ENCODE data around the gene EXOG.

Gene EXOG

DNA sequence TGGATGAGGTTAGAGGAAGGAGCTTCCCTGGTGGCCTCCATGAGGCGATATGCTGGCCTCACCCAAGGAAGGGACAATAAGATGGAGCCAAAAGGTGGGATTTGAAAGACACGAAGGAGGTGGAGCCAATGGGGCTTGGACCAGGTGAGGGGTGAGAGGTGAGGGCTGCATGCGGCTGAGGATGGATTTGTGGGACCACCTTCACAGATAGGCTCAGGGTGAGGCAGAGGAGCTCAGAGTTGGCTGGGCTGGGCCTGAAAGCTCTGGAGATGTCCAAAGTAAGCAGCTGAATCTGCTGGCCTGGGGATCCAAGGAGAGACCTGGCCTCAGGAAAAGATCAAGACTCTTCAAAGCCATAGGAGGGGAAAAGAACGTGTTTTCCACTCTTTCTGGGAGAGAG, 49.8 kb downstream of the EXOG start:
- no peak for DNase-seq (ENCODE audit: low read depth)

DNA sequence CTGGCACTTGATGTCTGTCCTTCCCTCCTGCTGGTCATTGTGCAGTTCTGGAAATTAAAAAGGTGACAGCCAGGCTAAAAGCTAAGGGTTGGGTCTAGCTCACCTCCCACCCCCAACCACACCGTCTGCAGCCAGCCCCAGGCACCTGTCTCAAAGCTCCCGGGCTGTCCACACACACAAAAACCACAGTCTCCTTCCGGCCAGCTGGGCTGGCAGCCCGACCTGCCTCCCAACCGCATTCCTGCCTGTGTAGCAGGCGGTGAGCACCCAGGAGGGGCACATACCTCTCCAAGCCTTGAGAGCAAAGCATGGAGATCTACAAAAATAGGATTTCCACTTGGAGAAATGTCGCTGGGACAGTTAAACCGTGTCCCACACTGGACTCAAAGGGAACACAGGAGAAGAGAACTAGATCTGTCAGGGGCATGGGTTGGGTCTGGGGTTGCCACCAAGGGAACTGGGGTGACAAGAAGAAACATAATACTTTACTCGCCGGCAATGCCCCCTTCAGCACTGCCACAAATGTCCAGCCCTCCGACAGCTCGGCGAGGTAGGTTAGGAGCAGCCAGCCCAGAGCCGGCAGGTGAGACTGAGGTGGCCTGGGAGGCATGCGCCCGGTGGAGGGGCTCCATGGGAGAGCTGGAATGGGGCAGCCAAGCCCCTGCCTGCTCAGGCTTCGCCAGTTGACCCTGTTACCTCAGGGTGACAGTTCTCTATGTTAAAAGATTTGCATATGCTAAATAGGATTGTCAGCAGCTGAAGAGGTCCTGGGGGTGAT, 52.2 kb downstream of the EXOG start:
- DNase-seq (ENCODE audit: low read depth): no peak

DNA sequence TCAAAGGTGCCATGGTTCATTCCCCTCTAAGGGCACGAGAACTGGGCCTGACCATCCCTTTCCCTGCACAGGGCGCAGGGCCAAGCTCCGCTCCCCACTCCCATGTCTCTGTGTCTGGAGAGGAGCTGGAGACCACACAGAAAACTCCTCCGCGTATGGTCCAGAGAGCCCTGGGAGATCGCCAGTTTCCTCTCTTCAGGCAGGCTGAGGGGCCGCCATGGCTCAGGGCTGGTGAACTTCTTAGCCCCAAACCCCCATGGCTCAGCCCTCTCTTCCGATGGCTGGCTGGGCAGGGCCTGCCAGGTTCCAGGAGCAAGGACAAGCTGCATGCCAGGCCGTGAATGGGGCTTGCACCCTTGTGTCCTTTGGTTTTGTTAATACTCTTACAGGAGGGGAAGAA, 52.9 kb downstream of the EXOG start:
- DNase-seq (ENCODE audit: low read depth): no peak

DNA sequence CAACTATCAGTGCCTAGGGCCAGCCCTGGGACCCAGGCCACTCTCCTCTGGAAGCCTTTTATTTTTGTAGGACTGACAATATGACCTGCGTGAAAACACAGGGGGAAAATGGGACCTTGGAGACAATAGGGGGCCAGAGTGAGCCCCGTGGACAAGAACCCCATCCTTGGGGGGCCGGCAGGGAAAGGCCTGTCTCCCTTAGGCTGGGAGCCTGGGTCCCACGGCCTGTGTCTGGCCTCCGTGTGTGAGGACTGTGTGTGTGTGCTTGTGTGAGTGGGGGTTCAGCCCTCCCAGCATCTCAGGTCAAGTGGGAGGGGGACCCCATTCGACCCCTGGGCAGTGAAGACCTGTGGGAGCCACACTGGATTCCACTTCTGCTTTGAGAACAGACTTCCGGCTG, 53.3 kb downstream of the EXOG start:
- no peak for DNase-seq (ENCODE audit: low read depth)

DNA sequence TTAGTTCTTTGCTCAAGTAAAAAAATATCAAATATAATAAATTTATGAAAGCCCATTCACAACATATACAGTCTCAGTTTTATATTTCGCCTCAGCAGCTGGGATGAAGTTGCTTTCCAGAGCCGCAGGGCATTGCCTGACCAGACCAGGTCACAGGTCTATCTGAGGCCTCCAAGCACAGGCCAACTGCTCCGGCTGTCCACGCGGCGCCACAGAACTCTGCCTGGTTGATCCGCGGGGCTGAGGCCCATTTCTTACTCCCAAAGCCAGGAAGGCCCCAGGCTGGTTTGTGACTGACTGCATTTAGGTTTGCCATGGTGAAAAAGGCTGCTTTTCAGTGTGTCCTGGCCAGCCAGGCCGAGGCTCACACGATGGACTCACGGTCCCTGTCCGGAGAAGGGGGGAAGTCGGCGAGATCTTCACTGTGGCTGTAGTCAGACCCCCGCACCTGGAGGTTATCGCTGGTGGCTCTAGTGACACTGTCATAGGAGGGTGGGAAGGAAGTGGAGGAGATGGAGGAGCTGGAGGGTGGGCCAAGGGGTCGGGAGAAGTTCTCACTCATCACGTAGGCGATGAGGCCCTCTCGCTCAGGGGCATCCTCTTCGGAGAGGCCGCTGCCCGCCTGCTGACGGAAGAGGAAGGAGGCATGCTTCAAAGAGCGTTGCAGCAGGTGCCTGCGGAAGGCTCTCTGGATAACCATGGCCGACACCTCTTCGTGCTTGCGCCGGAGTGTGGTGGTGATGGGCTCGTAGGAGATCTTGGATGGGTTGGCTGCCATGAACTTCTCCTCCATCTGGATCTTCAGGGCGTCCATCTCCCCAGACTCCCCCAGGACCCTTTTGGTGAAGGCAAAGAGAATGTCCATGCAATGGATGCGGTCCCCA, 54.1 kb downstream of the EXOG start:
- DNase-seq (ENCODE audit: low read depth): no peak

DNA sequence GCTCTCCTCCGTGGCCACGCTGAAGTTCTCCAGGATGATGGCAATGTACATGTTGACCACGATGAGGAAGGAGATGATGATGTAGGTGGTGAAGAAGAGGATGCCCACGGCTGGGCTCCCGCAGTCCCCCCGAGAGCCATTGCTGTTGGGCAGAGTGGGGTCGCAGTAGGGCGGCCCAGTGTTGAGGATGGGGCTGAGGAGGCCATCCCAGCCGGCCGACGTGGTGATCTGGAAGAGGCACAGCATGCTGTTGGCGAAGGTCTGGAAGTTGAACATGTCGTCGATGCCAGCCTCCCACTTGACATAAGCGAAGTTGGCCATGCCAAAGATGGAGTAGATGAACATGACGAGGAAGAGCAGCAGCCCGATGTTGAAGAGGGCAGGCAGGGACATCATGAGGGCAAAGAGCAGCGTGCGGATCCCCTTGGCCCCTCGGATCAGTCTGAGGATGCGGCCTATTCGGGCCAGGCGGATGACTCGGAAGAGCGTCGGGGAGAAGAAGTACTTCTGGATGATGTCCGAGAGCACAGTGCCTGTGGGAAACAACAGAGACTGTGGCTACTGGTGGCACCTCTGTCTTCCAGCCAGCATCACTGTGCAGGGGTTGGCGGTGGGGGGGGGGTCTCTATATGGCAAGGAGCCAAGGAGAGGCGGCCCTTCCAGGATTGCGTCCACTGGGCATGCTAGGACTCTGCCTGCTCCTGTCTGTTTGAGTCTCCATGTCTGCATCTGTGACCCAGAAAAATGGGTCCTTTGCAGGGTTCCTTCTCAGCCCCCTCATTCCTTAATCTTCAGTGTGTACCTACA, 55.1 kb downstream of the EXOG start:
- DNase-seq (ENCODE audit: low read depth): no peak

DNA sequence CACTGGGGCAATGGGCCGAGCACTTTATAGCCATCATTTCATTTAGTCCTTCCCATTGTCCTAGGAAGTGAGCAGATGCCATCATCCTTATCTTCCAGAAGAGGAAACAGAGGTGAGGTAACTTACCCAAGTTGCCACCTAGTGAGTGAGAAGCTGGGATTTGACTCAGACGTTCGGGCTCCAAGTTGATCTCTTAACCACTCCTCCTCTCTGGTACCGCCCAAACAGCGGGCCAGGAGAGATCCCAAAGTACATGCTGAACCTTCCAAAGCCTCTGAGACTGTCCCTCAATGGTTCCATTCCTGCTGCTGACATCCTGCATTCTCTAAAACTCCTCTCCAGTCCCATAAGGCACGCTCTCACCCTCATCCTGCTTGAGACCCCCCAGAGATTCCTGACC, 56.2 kb downstream of the EXOG start:
- DNase-seq (ENCODE audit: low read depth): no peak

DNA sequence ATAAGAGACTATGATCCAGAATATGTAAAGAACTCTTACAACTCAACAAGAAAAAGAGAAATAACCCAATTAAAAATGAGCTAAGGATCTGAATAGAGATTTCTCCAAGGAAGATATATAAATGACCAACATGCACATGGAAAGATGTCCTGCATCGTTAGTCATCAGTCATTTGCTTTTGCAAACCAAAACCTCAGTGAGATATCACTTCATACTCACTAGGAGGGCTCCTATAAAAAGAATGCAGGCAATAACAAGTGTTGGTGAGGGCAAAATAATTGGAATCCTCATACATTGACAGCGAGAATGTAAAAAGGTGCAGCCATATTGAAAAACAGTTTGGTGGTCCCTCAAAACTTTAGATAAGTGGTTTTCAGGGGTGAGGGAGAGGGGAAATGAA, 56.9 kb downstream of the EXOG start:
- DNase-seq (ENCODE audit: low read depth): no peak

DNA sequence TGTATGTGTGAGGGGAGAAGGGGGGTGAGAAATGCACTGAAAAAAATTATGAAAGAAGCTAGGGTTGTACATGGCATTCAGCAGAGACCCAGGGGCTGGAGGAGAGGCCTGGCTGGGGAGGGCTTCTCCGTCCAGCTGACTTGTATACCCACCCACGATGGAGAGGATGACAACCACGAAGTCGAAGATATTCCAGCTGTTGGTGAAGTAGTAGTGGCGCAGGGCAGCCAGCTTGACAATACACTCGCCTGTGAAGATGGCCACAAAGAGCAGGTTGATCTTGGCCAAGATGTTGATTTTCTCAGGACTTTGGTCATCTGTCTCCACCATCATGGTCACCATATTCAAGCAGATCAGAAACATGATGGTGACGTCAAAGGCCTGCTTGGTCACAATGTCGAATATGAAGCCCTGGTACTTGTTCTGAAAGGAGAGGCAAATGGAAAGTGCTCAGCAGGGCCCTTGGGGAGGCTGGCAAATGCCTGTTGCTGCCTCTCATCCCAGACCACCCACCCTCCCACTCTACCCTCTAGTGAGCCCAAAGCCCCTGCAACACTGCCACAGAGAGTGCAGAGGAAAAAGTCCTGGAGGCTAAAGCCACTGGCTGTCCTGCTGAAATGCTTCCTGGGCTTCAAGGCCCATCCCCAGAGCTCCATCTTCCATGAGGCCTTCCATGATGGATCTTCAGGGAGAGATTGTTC, 58.1 kb downstream of the EXOG start:
- DNase-seq (ENCODE audit: low read depth): no peak

DNA sequence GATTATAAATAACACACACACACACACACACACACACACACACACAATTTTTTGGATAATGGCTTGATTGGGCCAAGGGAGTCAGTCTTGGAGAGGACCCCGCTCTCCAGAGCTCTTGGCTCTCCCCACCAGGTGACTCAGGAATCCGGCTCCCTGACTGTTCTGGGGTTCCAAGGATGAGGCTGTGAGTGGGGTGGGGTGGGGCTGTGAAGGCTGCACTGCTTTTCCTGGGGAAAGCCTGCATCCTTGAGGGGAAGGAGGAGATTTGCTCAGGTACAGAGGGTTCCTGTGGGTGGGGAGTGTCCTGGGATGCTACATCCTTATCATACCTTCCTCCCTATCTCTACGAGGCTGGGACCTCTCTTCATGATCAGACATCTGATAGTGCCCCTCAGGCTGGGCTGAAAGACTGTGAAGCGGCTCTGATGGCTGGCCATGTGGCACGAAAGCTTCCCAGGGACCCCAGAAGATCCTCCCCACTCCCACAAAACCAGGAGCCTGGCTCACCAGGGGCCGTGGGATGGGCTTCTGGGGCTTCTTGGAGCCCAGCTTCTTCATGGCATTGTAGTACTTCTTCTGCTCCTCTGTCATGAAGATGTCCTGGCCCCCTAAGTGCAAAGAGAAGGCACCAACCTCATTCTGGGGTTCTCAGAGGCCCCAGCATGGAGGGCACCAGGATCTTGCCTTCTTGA, 59.2 kb downstream of the EXOG start:
- no peak for DNase-seq (ENCODE audit: low read depth)

DNA sequence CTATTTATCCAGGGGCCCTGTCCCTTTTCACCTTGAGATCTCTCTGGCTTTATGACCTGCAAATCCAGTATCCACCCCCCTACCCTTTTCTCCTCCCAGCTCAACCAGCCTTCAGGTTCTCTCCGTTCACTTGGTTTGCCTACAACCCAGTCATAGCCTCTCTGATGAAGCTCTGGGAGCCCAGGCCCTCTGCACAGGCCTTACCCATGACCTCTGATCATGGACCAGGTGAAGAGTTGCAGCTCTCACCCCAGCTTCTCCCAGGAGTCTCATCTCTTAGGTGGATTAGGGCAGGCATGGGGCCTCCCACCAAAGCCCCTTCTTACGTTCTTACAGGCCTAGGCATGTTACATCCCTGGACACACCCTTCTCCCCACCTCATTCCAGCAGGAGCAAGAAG, 59.8 kb downstream of the EXOG start:
- DNase-seq (ENCODE audit: low read depth): no peak

DNA sequence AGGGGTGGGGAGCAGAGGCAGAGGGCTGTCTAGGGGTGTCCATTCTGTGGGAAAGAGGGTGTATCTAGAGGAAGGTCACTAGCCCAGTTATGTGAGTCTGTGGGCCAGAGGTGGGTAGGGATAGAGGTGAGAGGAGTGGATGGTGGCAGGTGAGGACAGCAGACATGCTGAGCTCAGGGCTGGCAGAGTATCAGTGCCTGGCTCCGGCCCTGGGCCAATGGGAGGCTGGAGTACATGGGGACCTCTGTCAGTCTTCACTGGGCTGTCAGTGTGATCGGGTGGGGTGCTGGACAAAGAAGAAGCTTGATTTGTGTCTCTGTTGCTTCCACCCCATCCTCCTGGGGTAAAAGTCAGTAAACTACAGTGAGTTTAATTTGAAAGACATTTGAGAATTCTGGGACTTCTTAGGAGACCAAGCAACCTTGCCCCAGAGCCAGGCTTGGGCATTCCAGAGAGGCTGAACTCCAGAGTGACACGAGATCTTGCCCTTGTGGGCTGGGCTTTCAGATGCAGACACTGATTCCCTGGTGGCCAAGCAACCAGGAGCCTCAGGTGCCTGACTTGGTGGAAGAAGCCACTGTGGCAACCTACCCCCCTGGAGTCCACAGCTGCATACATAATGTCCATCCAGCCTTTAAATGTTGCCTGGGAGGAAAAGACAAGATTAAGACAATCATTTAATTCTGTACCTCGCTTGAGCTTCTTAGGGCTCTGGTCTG, 60.7 kb downstream of the EXOG start:
- no peak for DNase-seq (ENCODE audit: low read depth)

DNA sequence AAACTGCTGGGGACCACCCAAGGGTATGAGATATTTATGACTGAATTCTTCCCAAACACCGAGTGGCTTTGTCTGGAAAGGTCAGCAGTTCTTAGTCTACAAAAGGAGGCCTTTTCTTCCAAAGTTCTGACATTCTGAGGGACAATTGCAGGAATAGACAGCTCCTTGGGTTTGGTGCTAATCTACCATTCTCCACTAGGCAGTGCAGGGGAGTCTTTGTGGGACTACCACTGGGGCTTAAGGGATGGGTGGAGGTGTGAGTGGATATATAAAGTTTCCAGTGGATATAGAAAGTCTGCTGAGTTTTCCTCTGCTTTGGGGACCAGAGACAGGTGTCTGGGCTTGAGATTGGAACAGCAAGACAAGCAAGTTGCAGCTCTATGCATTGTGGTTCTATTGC, 62.7 kb downstream of the EXOG start:
- DNase-seq (ENCODE audit: low read depth): no peak

DNA sequence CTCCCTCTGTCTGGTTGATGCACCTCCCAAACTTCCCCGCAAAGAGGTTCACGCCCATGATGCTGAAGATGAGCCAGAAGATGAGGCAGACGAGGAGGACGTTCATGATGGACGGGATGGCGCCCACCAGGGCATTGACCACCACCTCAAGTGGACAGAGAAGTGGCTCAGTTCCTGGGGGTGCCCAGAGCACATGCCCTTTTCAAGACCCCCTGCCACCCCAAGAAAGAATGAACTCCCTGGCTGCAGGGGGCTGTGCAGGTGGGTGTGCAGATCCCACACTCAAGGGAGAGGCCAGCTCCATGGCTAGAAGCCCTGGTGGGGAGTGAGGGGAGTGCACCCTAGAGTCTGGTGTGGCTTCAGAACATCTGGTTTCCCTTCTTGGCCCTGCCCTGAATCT, 64.1 kb downstream of the EXOG start:
- DNase-seq (ENCODE audit: low read depth): no peak

DNA sequence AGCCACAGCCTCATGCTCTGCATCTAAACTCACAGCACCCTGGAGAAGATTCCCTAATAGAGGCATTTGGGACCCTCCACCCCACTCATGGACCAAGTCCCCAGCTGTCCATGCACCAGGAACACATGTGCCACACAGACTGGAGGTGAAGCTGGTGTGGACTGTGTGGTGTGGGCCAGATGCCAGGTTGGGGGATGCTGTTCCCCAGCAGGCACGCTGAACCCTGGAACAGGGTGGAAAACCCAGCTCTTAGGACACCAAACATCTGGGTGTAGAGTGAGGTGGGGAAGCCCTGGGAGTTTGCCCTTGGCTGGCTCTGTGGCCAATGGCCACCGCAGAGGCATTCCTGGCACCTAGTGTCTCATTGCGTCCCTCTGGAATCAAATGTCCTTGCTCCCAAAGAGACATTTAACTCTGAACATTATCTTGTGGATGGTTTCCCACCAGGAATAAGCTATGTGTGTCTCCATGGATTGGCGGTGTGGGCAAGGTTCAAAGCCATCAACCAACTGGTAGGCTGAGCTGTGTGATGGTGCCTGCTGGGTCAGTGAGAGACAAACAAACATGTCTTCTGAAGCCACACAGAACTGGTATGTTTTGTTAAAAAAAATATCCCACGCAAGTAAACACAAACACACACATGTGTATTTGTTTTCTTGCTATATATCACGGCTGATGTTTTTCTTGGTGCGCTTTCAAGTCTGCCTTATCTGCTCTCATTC, 65.0 kb downstream of the EXOG start:
- no peak for DNase-seq (ENCODE audit: low read depth)

DNA sequence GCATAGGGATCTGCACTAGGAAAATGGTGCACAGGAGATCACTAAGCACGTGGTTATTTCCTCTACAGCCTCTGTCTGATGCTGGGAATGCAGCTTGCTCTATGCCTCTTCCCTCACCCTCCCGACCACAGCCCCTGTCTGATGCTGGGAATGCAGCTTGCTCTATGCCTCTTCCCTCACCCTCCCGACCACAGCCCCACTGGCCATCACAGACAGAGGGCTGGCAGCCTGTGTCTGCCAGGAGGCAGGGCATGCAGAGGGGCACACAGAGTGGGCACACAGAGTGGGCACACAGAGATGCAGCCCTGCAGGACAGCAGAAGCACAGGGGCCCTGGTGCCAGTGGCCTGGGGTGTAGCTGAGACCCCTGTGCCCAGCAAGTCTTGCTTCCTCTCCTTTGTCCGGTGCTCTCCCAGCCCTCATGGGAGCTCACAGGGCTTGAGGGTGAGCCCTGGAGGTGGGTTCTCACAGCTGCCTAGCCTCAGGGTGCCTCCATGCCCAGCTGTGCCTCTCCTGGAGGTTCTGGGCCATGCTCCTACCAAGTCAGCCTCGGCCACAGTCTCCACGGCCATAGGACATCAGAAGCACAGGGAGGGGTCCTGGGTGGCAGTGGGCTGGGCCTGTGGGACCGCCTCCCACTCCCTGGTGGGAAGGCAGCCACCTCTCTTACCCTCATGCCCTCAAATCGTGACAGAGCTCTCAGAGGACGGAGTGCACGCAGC, 65.8 kb downstream of the EXOG start:
- DNase-seq (ENCODE audit: low read depth): no peak

DNA sequence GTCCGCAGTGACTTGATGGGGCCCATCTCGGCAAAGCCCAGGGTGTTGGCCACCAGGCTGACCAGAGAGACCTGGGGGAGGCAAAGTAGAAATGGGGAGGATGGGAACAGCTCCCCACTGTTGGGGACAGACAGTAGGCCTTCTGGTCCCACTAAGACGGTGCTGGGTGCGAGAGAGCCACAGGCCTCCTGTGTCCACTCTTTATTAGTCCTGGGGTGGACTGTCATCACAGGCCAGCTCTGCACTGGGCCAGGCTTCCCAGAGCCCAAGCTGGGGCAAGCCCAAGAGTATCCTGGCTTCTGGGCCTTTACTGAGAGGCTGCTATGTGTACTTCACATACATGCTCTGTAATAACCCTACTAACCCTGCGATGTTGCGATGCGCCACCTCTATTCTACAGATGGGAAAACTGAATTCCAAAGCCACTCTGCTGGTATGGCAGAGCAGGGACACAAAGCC, 66.4 kb downstream of the EXOG start:
- DNase-seq (ENCODE audit: low read depth): no peak

DNA sequence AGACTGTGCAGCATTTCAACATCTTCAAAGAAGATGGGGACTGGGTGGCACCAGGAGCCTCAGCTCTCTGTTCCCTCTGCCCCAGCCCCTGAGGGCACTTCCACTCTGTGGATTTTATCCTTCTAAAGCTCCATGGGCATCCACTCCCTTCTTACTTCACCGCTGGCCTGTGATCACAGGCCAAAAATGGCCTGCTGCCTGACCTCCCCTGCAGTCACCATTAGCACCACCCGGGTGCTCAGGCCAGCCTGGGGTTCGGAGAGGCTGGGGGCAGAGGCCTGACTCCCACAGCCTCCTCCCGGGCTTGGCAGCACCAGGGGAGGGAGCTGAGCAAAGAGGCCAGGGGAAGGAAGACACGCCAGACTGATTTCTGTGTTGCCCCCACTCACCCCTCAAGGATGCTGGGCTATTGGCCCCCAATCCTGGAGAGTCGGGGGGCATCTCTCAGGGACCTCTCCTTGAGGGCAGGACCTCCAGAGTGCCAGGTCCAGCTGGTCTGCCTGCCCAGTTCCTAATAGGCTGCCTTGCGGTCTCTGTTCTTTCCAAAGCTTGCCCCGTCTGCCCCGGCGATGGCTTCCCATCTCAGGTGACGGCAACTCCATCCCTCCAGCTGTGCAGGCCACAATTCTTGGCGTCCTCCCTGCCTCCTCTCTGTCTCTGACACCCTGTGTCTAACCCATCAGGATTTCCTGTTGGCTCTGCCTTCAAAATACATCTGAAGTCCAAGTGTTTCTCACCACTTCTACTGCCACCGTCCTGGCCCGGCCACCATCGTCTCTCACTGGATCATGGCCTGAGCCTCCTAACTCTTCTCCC, 67.1 kb downstream of the EXOG start:
- no peak for DNase-seq (ENCODE audit: low read depth)

Measured in amniotic epithelial cell (primary cell).